ENCODE measurements around the gene DDX1.

- TF ChIP-seq CTCF (IDR thresholded peaks at IDR 0.05) (no peak), EZH2 (IDR thresholded peaks at IDR 0.05) (no peak), EZH2phosphoT487 (IDR thresholded peaks at IDR 0.05) (no peak)
Observed at GRCh38 chr2:15651367-15651727, 59.7 kb downstream of the DDX1 start.

Measured in neural progenitor cell (in vitro differentiated cells).